ENCODE measurements around the gene POMT1.

POMT1 gene

DNA sequence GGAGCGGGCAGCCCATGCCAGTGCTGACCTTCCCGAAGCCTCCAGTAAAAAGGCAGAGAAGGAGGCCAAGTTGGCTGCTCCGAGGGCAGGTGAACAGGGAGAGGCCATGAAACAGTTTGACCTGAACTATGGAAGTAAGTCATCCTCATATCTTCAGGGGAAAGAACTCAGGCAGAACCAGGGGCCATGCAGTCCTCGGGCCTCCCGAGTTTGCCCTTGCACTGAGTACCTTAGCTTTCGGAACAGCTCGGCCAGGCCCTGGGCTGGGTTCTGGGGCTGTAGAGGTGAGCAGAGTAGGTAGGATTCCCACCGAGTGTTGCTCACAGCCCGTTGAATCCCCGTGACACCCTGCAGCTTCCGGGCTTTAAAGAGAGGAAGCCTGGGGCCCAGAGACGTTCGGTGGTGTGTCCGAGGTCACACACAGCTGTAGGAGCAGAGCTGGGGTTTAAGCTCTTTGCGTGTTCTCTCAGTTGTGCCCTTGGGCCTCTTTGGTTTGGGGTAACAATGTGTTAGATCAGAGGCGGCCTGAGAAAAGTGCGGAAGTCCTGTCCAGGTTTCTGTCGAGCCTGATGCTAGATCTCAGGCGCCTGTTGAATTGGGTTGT is 24.8 kb upstream of the POMT1 start:
- no peak for DNase-seq

DNA sequence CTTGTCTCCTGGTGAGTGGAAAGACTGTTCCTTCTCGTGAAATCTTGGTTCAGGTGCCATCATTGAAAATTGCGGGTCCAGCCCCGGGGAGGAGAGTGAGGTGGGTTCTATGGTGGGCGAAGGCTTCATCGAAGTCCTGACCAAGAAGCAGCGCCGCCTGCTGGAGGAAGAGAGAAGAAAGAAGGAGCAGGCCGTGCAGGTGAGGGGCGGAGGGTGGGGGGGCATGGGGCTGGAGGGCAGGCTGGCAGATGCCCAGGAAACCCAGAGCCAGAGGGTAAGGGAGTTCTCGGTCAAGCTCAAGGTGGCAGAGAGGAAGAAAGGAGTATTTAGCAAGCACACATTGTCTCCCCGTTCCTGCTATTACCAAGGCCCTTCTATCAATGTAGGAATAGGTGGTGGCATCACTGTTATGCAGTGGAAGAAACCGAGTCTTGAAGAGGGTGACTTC is 24.3 kb upstream of the POMT1 start:
- DNase-seq = peak; percentile 8

DNA sequence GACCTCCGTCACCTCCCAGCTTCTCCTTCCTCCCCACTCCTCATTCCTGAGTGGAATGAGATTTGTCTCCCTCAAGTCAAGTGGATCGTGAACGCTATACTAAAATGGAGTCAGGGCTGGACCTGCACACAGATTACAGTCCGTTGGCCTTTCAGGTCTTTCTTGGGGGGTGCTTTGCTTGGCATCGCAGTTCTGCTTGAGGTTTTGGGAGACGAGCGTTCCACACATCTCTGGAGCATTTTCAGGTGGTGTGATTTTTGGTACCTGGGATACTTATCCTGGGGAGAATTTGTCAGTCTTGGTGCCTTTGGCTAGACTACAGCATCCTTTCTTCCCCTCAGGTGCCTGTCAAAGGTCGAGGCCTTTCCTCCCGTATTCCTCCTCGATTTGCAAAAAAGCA is 23.8 kb upstream of the POMT1 start:
- DNase-seq = no peak

DNA sequence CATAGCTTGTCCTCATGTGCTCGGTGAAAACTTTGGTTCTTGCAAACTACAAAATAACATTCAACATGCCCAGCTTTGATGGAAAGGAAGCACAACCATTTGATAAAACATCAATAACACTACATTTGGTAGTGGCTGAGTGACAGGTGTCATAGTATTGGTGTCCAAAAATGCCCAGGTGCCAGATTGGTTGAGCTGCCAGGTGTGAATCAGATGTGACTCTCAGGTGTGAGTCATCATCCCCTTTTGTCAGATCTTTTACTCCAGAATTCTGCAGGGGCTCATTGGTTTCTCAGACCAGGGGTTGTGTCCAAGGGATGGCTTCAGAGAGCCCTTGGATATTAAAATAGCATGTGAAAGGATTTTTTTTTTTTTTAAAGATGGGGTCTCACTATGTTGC is 22.5 kb upstream of the POMT1 start:
- DNase-seq = no peak

DNA sequence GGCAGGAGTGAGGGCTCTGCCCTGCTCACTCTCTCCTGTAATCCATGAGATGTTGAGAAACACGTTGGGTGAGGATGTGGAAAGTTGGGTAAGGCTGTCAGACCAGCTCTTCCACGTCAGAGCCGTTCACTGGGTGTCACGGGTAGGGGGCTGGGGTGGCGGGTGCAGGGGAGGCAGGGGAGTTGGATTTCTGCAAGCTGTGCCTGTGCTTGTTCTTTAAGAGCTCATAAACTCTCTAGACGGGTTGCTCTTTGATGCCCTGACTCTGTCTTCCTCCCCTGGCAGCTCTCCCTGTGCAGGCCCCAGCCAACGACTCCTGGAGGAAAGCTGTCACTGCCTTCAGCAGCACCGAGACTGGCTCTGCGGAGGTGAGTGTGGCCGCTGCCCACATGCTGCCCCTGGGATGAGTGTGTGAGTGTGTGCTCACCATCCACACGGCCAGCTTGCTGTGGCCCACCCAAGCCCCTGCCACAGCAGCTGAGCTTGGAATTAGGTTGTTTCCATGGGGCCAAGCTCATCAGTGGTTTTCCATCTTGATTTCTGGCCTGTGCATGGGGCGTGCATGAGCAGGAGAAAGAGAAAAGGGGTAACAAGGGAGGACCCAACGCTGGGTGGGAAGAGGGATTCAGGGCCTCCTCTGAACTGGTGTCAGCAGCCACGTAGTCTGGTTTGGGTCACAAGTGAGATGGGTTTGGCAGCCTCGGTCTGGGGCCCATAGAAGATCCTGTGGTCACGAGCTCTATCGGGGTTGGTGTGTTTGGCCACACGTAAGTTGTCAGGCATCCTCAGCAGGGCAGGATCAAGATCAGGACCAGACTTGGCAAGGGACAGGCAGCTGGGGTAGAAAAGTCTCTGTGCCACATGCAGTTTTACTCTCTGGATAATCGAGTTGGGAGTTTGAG is 21.0 kb upstream of the POMT1 start:
- no peak for DNase-seq

DNA sequence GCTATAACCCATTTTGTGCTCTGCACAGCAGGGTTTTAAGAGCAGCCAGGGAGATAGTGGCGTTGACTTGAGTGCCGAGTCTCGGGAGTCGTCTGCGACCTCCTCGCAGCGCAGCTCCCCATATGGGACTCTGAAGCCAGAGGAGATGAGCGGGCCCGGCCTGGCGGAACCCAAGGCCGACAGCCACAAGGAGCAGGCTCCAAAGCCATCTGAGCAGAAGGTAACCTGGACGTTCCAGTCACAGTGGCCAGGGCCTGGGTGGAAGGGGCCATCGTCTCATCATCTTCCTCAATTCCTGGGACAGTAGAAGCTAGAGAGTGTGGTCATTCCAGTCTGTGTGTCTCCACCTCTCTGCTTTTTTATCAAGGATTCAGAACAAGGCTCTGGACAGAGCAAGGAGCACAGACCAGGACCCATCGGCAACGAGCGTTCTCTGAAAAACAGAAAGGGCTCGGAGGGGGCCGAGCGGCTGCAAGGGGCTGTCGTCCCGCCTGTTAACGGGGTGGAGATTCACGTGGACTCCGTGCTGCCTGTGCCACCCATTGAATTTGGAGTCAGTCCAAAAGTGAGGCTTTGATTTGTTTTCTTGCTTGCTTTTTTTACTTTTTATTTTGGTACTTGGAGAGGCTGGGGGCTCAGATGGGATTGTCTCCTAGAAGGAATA is 20.2 kb upstream of the POMT1 start:
- DNase-seq = no peak

DNA sequence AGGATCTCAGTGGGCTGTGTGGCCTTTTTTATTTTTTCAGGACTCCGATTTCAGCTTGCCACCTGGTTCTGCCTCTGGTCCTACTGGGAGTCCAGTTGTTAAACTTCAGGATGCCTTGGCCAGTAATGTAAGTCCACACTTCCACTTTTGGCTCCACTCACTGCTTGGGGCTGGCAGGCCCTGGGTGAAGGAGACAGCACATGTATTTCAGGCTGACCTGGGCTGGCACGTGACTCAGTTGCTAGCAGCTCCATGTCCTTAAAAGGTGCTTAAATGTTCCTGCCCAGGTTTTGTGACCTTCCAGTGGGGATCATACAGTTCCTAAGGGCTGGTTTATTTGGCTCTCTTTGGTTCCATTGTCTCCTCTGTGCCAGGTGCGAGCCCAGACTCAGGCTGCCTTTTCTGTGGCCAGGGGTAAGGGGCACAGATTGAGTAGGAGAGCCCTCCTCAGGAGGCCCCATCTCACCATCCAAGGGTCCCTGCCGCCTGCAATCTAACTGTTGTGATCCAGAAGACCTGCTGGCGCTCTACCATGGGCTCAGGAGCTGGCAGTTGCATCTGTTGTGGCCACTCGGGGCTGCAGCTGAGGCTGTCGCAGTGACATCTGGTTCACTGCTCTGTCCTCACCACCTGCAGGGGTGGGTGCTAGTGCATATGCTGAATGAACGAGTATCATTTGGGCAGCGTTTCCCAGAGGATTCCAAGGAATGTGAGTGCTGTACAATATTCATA is 19.2 kb upstream of the POMT1 start:
- no peak for DNase-seq

DNA sequence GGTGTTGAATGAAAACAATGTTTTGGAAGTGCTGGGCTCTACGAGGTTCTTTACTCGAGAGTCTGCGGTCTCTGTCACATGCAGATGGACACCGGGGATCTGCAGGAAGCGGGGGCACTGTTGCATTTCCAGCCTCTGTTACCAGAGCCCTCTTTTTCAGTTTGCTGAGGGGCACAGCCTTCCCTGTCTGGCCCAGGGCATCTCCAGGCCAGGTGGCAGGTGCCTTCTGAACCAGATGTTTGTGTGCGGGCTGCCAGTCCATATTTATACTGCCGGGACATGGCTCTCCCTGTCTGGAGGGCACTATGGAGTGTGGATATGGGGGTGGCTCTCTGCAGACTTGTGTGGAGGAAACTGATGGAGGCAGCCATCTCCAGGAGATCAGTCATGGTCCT is 18.7 kb upstream of the POMT1 start:
- no peak for DNase-seq

DNA sequence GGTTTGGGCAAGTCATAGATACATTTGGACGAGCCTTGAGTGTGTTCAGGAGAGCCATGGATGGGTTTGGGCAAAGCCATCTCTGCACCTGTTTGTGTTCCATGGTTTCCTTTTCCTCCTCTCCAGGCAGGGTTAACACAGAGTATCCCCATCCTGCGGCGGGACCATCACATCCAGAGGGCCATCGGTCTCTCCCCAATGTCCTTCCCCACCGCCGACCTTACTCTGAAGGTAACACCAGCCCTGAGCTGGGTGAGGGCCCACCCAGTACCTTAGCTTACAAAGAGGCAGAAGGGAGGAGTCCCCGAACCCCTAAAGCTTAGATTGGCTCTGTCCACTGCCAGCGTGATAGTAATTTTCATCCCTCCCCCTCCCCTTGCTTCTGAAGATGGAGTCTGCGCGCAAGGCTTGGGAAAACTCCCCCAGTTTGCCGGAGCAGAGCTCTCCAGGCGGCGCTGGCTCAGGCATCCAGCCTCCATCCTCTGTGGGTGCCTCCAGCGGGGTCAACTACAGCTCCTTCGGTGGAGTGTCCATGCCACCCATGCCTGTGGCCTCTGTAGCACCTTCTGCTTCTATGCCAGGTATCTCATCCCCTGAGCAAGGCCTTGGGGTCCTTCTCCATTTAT is 18.0 kb upstream of the POMT1 start:
- DNase-seq = no peak

DNA sequence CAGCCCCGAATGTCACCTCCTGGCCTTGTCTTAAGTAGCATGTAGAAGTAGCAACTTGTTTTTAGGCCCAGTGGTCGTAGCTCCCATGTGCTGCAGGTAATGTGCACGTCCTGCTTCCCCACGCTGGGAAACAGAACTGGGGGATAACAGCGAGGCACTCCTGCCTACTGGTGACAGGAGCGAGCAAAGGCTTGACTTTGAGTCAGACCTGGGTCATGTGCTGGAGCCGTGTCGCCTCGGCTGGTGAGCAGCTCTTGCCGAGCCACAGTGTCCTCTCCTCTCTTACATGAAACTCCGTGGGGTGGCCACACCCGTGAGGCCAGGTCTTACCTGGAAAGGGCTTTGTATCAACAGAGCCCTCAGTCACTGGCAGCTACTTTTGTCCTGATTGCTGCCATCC is 17.5 kb upstream of the POMT1 start:
- DNase-seq = no peak

DNA sequence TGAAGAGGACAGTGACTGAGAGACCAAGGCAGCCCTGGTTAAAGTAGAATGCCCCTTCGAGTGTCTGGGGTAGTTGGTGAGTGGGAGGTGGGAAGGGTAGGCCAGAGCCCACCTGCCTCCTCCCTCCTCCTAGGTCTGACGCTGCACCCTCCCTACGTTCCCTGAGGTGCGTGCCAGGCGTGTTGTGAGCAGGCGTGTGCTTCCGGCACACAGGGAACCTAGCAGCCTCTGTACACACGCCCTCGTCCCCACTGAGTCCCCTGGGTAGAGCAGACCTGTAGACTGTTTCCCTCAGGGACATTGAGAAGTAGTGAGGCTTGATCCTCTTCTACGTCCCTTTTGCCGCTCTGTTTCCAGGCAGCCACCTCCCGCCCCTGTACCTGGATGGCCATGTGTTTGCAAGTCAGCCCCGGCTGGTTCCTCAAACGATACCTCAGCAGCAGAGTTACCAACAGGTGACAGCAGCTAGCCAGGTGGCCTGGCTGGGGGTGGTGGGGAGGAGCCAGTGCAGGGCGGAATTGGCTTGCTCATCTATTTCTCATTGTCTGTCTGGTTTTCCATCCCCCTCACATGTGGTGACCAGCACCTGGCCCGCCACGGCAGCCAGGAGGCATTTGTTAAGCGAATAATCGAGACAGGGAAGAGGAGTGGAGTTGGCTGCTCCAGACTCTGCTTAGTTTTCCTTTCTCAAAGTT is 16.8 kb upstream of the POMT1 start:
- no peak for DNase-seq

DNA sequence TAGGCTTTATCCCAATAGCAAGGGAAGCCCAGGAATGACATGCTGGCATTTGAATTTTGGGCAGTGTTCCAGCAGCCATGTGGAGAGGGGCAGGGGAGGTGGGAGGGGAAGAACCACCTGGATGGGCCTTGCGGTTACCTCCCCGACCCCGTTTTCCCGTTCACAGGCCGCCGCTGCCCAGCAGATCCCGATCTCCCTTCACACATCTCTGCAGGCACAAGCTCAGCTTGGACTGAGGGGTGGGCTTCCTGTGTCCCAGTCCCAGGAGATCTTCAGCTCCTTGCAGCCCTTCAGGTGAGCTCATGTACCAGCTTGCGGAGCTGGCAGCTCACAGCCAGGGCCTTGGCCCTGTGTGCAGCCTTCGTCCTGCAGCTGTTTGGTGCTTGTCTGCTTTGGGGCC is 15.7 kb upstream of the POMT1 start:
- DNase-seq = no peak

DNA sequence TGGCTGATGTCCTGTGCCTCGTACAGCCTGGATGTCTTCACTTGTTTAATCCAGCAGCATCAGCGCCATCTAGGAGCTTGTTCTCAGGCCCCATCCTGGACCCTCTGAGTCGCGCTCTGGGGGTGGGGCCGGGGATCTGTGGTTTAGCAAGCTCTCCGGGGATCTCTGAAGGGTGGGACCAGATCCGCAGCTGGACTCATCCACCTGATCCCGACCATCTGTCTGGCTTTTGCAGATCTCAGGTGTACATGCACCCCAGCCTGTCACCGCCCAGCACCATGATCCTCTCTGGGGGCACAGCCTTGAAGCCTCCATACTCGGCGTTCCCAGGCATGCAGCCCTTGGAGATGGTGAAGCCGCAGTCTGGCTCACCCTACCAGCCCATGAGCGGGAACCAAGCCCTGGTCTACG is 15.1 kb upstream of the POMT1 start:
- no peak for DNase-seq

DNA sequence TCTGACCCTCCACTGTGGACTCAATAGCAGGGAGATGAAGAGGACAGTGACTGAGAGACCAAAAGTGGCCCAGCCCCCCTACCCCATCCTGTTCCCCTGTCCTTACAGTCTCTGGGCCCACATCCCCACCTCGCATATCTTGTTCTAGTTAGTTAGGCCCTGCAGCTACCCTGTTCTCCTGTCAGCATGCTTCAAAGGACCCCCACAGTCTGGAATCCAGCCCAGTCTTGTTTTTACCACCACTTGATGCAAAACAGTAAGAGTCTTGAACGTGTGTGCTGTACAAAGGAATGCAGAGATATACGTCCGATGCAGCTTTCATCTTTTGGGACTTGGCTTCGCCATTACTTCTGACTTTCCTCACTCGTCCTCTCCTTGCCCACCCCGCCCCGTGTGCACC is 12.2 kb upstream of the POMT1 start:
- no peak for DNase-seq

DNA sequence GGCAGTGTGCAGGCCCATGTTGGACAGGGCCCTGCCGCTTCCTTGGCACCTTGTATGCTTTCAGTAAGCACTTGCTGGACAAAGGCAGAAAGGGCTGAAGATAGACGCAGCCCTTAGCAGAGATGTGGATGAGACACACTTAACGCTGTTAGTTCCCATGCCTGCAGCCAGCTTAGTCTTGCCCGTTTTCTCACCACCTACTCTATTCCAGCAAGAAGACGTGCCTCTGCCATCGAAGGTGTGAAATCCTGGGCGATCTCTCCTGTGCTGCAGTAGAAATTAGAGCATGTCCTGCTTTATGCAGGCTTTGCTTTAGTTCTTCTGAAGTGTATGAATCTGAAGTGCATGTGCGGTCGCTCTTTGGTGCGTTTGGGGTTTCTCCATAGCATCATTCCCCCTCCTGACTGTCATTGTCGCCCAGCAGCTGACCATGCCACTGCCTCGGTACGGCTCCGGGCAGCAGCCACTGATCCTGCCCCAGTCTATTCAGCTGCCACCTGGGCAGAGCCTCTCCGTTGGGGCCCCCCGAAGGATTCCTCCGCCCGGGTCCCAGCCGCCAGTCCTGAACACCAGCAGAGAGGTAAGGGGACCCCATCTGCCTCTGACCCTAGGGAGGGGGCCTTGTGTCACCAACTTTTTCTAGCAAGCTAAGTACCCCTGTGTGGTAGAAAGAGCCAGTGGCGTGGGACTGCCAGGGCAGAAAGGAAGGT is 11.6 kb upstream of the POMT1 start:
- DNase-seq = no peak

DNA sequence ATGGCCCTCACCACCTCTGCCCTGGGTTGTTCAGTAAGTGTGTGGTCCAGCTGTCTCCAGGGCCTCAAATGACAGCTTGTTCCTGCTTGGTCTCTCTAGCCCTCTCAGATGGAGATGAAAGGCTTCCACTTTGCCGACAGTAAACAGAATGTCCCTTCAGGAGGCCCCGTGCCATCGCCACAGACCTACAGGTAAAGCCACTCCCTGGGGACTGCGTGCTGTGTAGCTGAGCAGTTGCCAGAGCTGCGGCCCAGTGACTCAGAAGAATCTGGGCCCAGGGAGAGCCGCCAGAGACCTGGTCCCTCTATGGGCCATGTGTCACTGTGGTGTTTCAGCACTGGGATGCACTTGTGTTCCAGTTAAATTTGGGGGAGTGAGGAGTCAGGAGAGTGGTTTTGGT is 10.6 kb upstream of the POMT1 start:
- DNase-seq = no peak

DNA sequence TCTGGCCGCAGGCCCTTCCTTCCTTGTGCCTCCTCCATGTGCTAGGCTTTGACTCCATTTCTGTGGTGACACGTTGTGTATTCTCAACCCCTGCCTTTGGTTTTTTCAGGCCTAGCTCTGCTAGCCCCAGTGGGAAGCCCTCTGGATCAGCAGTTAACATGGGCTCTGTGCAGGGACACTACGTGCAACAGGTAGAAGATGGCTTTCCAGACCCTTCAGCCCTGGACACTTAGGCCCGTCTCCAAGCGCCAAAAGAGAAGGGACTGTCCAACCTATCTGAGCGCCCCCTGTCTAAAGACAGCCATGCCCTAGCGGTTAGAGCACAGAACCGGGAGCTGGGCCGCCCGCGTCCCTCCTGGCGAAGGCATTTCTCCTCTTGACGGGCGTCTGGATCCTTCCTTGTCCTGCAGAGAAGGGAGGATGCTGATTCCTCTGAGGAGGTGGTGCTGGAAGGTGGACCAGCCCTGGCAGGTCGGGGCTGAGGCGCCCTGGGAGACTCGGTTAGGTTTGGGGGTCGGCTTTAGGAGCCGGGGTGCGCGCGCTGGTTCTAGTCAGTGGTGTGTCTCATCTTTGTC is 8.3 kb upstream of the POMT1 start:
- no peak for DNase-seq

DNA sequence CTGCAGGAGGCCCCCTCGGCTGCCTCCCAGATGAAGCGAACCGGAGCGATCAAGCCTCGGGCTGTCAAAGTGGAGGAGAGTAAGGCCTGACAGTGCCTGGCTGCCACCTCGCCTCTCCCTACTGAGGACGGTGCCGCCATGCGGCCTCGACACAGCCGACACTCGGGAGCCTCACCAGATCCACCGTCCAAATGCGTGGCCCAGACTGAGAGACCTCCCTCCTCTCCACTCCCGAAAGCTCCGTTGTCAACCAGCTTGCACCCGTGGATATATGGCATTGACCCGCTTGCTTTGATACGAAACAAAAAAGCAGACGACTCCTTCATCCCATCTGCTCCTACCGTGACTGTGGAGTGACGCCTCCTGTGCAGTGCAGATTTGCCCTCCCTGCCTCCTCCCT is 6.9 kb upstream of the POMT1 start:
- DNase-seq = no peak

DNA sequence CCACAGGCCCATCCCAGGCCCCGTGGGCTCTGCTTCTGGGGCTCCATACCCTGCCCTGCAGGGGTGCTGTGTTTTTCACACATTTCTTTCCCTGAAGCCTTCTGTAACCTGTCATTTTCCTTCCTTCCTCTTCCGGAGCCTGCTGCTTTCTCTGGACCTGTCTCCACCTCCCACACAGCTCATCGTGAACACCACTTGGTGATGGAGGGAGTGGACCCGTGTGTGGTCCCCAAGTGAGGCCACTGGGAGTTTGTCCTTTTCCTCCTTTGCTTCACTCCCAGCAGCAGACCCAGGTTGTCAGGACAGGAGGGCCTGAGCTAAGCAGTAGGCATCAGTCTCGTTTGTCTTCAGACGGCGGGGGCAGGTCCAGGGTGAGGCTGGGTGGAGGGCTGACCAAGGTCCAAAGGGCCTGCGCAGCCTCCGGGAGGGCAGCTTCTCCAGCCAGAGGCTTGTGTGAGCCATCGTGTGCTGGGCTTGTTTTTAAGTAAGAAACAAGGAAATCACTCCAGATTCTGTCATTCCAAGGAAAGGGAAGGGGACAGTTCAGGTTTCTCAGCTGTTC is 5.8 kb upstream of the POMT1 start:
- DNase-seq = no peak

DNA sequence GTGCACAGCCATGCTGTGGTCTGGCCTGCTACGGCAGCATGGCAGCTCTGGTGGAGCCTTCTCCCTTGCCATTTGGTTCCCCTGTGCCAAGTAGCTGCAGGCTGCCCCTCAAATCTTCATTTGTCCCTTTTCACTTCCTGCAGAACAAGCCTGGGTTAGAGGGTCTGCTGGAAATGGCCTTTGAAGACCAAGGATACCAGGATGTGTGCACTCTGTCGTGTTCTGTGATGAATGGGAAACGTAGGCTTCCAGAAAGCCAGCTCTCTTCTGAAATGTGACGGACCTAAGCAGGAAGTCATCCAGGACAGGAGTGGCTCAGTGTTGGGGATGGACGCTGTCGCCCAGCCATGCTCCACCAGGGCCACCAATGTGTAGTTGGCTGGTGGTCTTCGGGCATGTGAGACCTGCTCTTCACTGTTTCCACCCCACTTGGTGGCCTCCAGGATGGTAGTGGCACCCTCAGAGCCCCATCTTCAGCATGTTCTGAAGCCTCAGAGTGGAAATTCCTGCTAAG is 3.4 kb upstream of the POMT1 start:
- DNase-seq = no peak

DNA sequence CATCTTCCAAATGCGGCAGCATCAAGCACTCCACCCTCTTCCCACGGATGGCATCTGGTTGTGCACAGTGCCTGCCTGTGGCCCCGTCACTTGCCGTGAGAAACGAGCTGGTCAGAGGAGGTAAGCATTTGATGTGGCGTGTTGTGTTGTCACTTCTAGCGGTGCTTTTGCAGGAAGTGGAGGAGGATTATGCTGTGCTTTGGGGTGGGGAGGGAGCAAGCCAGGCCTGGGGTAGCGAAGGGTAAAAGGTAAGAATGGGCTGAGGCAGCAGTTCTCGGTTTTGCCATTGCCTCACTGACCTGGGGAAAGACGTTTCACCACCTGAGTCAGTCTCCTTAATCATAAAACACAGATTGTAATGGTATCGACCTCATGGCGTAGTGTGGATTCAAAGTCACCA is 2.3 kb upstream of the POMT1 start:
- no peak for DNase-seq

All from OCI-M1 (cell line).